Gastroesophageal sphincter (tissue), 3 donors: ENCODE measurements around the gene CDK17.

Experiments
- CTCF ChIP-seq, 4 experiments: fragments of 200-600 bp in 2 of 4; fragments of 450-650 bp in 2 of 4; sonication (generic) in 1 of 4; IDR thresholded peaks; one replicate each; pipeline ENCODE4 v1.5.1; 2017 to 2019; ENCODE audit warnings: antibody characterized with exemption in 4 of 4, mild to moderate bottlenecking in 2 of 4, moderate library complexity in 2 of 4
- POLR2AphosphoS5 ChIP-seq: sonication (generic); formaldehyde crosslinking; IDR thresholded peaks from one replicate; pipeline ENCODE4 v1.6.1; 2017; ENCODE audit warnings: antibody characterized with exemption

GRCh38 chr12:96344124-96344695 is 56.0 kb downstream of the CDK17 start:
- no peak for TF ChIP-seq CTCF (IDR thresholded peaks at IDR 0.05)
- TF ChIP-seq POLR2AphosphoS5, result no peak
